ENCODE results near the gene IL36G. TPM values are rescaled to one million over a fixed set of nuclear protein-coding genes. Genes with fewer than 3 reads are reported as not detected.

Gene IL36G
- total RNA-seq, 1 donor from 2014 or later = not detected

DNA sequence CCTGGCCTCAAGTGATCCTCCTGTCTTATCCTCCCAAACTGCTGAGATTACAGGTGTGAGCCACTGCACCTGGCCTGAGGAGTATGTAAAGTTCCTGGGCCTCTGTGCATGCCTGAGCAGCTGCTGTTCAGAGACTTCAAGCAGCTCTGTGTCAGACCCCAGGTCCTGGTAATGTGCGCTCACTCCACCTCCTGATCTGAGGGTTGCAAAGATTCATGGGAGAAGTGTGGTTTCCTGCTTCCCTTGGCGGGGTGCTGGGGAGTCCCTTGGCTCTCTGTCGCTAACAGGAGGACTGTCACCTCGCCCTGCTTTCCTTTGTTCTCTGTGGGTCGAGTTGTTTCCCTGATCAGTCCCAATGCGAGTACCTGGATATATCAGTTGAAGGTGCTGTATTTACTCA lies 18.8 kb downstream of the IL36G start:
- H3K4me1 Mint-ChIP-seq (ENCODE audit: low read depth, unreplicated experiment) = no peaks in the 10 kb centered on the region
- H3K27ac Mint-ChIP-seq (ENCODE audit: unreplicated experiment) = no peak overlapping the region
- no peaks in the 10 kb centered on the region for H3K27me3 Mint-ChIP-seq (ENCODE audit: unreplicated experiment)
- peaks cover 5% of the 10 kb centered on the region for H3K36me3 Mint-ChIP-seq (ENCODE audit: unreplicated experiment)
- TF ChIP-seq CTCF (IDR thresholded peaks at IDR 0.05; ENCODE audit: partially characterized antibody, unreplicated experiment) = no peak
- no peak overlapping the region for H3K4me3 Mint-ChIP-seq (ENCODE audit: unreplicated experiment)
- no peak for DNase-seq
- H3K9me3 Mint-ChIP-seq (ENCODE audit: unreplicated experiment) = peaks cover 11% of the 10 kb centered on the region

DNA sequence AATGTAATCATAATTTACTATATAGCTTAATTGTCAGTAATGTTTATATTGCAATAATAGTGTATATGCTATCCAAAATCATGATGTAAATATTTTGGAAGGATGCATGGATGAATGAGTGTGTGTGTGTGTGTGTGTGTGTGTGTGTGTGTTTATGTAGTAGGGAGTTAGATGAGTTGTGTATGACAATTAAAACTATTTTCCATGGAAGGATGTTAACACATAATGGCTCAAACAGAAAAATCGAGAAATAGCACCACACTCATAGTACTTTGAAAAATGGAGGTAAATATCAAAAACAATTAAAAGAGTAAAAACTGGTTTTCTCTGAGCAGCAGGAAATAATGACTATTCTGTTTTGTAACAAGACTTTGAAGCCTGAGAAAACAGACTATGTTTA lies 19.3 kb downstream of the IL36G start:
- H3K27me3 Mint-ChIP-seq (ENCODE audit: unreplicated experiment) = no peaks in the 10 kb centered on the region

DNA sequence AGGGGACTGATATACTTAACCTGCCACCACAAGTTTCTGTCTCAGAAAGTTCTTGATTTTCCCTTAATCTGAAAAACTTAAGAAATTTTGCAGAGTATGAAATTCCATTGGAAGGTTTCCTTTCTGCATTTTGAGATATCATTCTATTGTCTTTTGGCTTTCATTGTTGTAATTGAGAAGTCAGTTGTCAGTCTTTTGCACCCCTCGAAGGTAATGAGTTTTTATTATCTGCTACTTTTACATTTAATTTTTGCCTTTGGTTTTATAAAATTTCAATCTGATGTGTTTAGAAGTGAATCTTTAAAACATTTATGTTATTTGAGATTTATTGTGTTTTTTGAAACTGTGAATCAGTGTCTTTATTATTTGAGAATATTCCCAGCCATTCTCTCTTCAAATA lies 22.6 kb downstream of the IL36G start:
- Mint-ChIP-seq H3K27ac (ENCODE audit: unreplicated experiment) (no peak overlapping the region), H3K36me3 (ENCODE audit: unreplicated experiment) (peaks cover 5% of the 10 kb centered on the region), H3K4me3 (ENCODE audit: unreplicated experiment) (no peak overlapping the region), H3K27me3 (ENCODE audit: unreplicated experiment) (no peaks in the 10 kb centered on the region), H3K9me3 (ENCODE audit: unreplicated experiment) (peaks cover 11% of the 10 kb centered on the region), H3K4me1 (ENCODE audit: low read depth, unreplicated experiment) (no peaks in the 10 kb centered on the region)
- no peak for TF ChIP-seq CTCF (IDR thresholded peaks at IDR 0.05; ENCODE audit: partially characterized antibody, unreplicated experiment)
- DNase-seq = no peak

More for the DNA sequence above, 19.3 kb downstream of the IL36G start:
- no peak for DNase-seq
- no peak overlapping the region for H3K27ac Mint-ChIP-seq (ENCODE audit: unreplicated experiment)
- H3K36me3 Mint-ChIP-seq (ENCODE audit: unreplicated experiment) = peaks cover 5% of the 10 kb centered on the region
- TF ChIP-seq CTCF (IDR thresholded peaks at IDR 0.05; ENCODE audit: partially characterized antibody, unreplicated experiment) = no peak
- H3K9me3 Mint-ChIP-seq (ENCODE audit: unreplicated experiment) = peaks cover 11% of the 10 kb centered on the region
- no peaks in the 10 kb centered on the region for H3K4me1 Mint-ChIP-seq (ENCODE audit: low read depth, unreplicated experiment)
- no peak overlapping the region for H3K4me3 Mint-ChIP-seq (ENCODE audit: unreplicated experiment)

DNA sequence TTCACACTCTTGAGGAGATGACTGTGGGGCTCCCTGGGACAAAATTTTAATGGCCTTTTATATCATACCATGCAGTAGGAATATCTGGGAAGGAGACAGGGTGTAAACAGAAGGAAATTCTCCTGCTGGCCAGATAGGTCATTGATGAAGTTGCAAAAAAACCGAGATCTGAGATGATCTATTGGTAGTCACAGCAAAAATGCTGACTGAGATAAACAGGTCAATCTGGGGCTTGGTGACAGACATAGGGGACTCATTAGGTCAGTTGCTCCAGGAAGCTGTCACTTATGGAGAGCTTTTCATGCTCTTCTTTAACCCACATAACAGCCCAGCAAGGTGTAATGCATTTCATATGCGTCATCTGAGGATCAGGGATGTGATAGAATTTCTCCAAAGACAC lies 24.9 kb downstream of the IL36G start:
- H3K4me3 Mint-ChIP-seq (ENCODE audit: unreplicated experiment) = no peak overlapping the region
- TF ChIP-seq CTCF (IDR thresholded peaks at IDR 0.05; ENCODE audit: partially characterized antibody, unreplicated experiment) = no peak
- no peak for DNase-seq
- no peak overlapping the region for H3K27ac Mint-ChIP-seq (ENCODE audit: unreplicated experiment)
- peaks cover 5% of the 10 kb centered on the region for H3K36me3 Mint-ChIP-seq (ENCODE audit: unreplicated experiment)
- H3K27me3 Mint-ChIP-seq (ENCODE audit: unreplicated experiment) = no peaks in the 10 kb centered on the region
- H3K9me3 Mint-ChIP-seq (ENCODE audit: unreplicated experiment) = peaks cover 11% of the 10 kb centered on the region
- H3K4me1 Mint-ChIP-seq (ENCODE audit: low read depth, unreplicated experiment) = no peaks in the 10 kb centered on the region

GRCh38 chr2:113005030-113005509 lies 27.3 kb downstream of the IL36G start, which contains the start of gene IL36A:
IL36A (plus strand) TSS chr2:113005459; CDS start chr2:113005872, 413 bp downstream.
- no peak for DNase-seq
- Mint-ChIP-seq H3K36me3 (ENCODE audit: unreplicated experiment) (no peaks in the 10 kb centered on the region), H3K27ac (ENCODE audit: unreplicated experiment) (no peak within 1 kb of the TSS), H3K4me3 (ENCODE audit: unreplicated experiment) (no peak within 1 kb of the TSS), H3K9me3 (ENCODE audit: unreplicated experiment) (peaks cover 11% of the 10 kb centered on the region), H3K27me3 (ENCODE audit: unreplicated experiment) (no peaks in the 10 kb centered on the region), H3K4me1 (ENCODE audit: low read depth, unreplicated experiment) (no peaks in the 10 kb centered on the region)
- TF ChIP-seq CTCF (IDR thresholded peaks at IDR 0.05; ENCODE audit: partially characterized antibody, unreplicated experiment) = no peak
